ENCODE data around the gene CNNM1. TPM values are rescaled to one million over a fixed set of nuclear protein-coding genes. Genes with fewer than 3 reads are reported as not detected.

Gene CNNM1
- total RNA-seq, 1 donor from 2014 or later: 0.20 TPM

GRCh38 chr10:99292159-99292558 is 37.0 kb upstream of the CNNM1 start:
- no peak for TF ChIP-seq CTCF (IDR thresholded peaks at IDR 0.05)
- no peaks in the 10 kb centered on the region for H3K36me3 Mint-ChIP-seq (ENCODE audit: low read depth)
- no peak overlapping the region for H3K27ac Mint-ChIP-seq (ENCODE audit: unreplicated experiment)
- H3K9me3 Mint-ChIP-seq (ENCODE audit: low read depth): no peaks in the 10 kb centered on the region
- DNase-seq (ENCODE audit: low spot score): no peak
- H3K4me3 Mint-ChIP-seq (ENCODE audit: unreplicated experiment): no peak overlapping the region
- peaks cover 3% of the 10 kb centered on the region for H3K4me1 Mint-ChIP-seq (ENCODE audit: low read depth)
- H3K27me3 Mint-ChIP-seq (ENCODE audit: low read depth): peaks cover 18% of the 10 kb centered on the region

- H3K27ac Mint-ChIP-seq (ENCODE audit: unreplicated experiment): no peak overlapping the region
- no peak overlapping the region for H3K4me3 Mint-ChIP-seq (ENCODE audit: unreplicated experiment)
- H3K36me3 Mint-ChIP-seq (ENCODE audit: low read depth): no peaks in the 10 kb centered on the region
- H3K9me3 Mint-ChIP-seq (ENCODE audit: low read depth): no peaks in the 10 kb centered on the region
- H3K27me3 Mint-ChIP-seq (ENCODE audit: low read depth): peaks cover 11% of the 10 kb centered on the region
- peaks cover 3% of the 10 kb centered on the region for H3K4me1 Mint-ChIP-seq (ENCODE audit: low read depth)
- DNase-seq (ENCODE audit: low spot score): no peak
- no peak for TF ChIP-seq CTCF (IDR thresholded peaks at IDR 0.05)
These were observed 32.6 kb upstream of the CNNM1 start for GRCh38 chr10:99296605-99297004.

GRCh38 chr10:99297033-99297432 is 32.1 kb upstream of the CNNM1 start:
- DNase-seq (ENCODE audit: low spot score): no peak
- peaks cover 2% of the 10 kb centered on the region for H3K4me1 Mint-ChIP-seq (ENCODE audit: low read depth)
- H3K27me3 Mint-ChIP-seq (ENCODE audit: low read depth): peaks cover 13% of the 10 kb centered on the region
- TF ChIP-seq CTCF (IDR thresholded peaks at IDR 0.05): no peak
- H3K27ac Mint-ChIP-seq (ENCODE audit: unreplicated experiment): no peak overlapping the region
- H3K36me3 Mint-ChIP-seq (ENCODE audit: low read depth): no peaks in the 10 kb centered on the region
- no peak overlapping the region for H3K4me3 Mint-ChIP-seq (ENCODE audit: unreplicated experiment)
- H3K9me3 Mint-ChIP-seq (ENCODE audit: low read depth): no peaks in the 10 kb centered on the region

- no peak overlapping the region for H3K27ac Mint-ChIP-seq (ENCODE audit: unreplicated experiment)
- peaks cover 11% of the 10 kb centered on the region for H3K27me3 Mint-ChIP-seq (ENCODE audit: low read depth)
- no peak for TF ChIP-seq CTCF (IDR thresholded peaks at IDR 0.05)
- H3K36me3 Mint-ChIP-seq (ENCODE audit: low read depth): peaks cover 2% of the 10 kb centered on the region
- H3K4me3 Mint-ChIP-seq (ENCODE audit: unreplicated experiment): no peak overlapping the region
- H3K9me3 Mint-ChIP-seq (ENCODE audit: low read depth): peaks cover 6% of the 10 kb centered on the region
- peaks cover 6% of the 10 kb centered on the region for H3K4me1 Mint-ChIP-seq (ENCODE audit: low read depth)
- DNase-seq (ENCODE audit: low spot score): no peak
These were observed 25.0 kb upstream of the CNNM1 start for GRCh38 chr10:99303899-99304861.

- Mint-ChIP-seq H3K27me3 (ENCODE audit: low read depth) (peaks cover 11% of the 10 kb centered on the region), H3K9me3 (ENCODE audit: low read depth) (peaks cover 9% of the 10 kb centered on the region), H3K36me3 (ENCODE audit: low read depth) (peaks cover 2% of the 10 kb centered on the region), H3K4me1 (ENCODE audit: low read depth) (peaks cover 6% of the 10 kb centered on the region), H3K4me3 (ENCODE audit: unreplicated experiment) (no peak overlapping the region), H3K27ac (ENCODE audit: unreplicated experiment) (no peak overlapping the region)
- no peak for TF ChIP-seq CTCF (IDR thresholded peaks at IDR 0.05)
- no peak for DNase-seq (ENCODE audit: low spot score)
These were observed 24.3 kb upstream of the CNNM1 start for GRCh38 chr10:99304862-99305229.

Data from chondrocyte (in vitro differentiated cells).